DMS153 (cell line): Measurements from ENCODE around the gene CTDP1.

Experiments
- DNase-seq: peaks from one replicate; lab custom pipeline; 2025; lab: John Stamatoyannopoulos, UW

Gene CTDP1

DNA sequence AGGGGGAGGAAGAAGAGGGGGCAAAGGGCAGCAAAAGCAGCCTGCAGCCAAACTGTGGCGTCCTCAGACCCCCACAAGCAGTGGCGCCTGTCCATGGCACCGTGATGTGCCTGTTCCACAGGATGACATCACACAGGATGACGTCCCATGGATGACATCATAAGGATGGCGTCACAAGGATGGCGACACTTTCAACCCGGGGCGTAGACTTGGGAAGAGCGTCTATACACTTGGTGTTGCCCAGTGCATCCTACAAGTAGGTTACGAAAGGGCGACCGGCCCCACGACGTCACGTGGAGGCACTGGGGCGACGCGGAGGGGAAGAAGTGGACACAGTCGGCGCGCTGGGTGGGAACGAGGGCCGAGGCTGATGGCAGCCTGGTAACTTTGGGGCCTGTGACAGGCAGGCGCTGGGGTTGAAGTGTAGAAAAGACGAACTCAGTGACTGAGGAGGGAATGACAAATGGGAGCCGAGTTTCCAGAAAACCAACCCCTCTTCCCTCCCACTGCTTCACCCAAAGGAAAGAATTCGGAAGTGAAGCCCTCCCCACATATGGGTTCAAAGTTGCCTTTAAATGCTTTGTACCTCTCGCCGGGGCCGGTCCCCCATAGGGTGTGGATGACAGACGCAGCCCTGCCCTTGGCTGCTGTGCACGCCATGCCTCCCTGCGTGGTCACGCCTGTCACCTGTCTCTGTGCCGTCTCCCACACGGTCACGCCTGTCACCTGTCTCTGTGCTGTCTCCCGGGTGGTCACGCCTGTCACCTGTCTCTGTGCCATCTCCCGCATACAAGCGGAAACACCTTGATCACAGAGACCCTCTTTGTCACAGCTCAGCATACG, 104.7 kb downstream of the CTDP1 start:
- DNase-seq: no peak

DNA sequence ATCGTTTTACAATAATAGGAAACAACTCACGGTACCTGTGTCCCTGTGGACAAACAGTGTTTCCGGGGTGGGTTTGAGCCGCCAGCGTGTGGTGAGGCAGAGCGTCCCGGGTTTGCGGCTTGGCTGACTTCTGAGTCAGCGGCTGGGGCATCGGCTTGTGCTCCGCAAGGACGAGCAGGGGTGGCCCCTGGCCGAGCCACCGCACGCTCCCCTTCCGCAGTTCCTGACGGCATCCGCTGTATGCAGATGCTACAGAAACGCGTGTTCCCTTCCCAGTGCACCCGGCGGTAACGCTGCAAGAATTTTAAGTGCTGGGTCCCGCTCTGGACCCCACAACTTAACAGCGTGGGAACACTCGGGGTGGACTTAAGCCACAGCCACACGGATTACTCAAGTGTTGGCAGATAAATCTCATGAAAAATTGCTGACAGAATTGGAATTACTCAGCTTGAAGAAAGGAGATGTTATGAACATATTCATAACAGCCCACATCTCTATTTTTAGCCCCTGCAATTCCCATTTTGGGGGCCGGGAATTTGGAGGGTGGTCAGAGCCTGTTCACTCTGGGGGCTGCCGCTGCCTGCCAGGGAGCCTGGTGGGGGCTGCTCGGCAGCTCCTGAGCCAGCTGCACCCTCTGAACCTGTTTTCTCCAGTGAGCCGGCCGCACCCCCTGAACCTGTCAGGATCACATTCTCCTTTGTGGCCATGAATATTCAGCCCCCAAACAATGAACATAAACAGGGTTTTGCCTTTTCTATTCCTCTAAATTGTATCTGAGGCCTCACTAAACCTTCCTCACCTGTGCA, 105.6 kb downstream of the CTDP1 start:
- no peak for DNase-seq

- no peak for DNase-seq
Observed at GRCh38 chr18:79785831-79786230, 106.2 kb downstream of the CTDP1 start.

DNA sequence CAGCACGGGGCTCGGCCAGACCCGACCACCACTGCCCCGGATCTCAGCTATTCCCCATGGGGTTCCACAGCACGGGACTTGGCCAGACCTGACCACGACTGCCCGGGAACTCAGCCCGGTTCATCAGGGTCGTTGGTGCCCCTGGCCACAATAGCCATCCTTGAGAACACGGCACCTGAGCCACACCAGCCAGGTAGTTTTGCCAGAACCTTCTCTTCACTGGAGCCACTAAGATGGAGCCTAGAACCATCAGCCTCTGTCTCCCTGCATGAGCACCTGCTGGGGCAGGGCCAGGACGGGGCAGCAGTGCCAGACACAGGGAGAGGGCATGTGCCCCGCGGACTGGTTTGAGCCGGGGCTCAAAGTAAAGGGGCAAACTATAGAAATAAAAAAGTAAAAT, 106.7 kb downstream of the CTDP1 start:
- no peak for DNase-seq

- DNase-seq: no peak
Observed at GRCh38 chr18:79786786-79787526, 107.4 kb downstream of the CTDP1 start.

DNA sequence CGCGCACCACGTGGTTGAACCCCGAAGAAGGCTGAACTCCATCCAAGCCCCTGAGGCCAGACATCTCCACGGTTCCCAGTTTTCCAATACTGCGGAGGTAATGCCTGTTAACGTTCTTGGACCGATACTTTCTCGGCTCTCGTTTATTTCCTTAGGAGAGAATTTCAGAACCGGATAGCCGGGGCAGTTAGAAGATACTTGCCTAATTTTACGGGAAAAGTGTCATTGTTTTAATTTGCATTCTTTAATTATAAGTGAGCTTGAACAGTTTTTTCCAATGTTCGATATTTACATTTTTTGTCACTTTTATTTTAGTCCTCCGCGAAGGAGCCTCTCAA, 107.9 kb downstream of the CTDP1 start:
- DNase-seq: no peak

- no peak for DNase-seq
Observed at GRCh38 chr18:79787865-79788733, 108.5 kb downstream of the CTDP1 start.

- no peak for DNase-seq
Observed at GRCh38 chr18:79788734-79789085, 109.1 kb downstream of the CTDP1 start.

- DNase-seq: no peak
Observed at GRCh38 chr18:79789091-79789891, 109.7 kb downstream of the CTDP1 start.

DNA sequence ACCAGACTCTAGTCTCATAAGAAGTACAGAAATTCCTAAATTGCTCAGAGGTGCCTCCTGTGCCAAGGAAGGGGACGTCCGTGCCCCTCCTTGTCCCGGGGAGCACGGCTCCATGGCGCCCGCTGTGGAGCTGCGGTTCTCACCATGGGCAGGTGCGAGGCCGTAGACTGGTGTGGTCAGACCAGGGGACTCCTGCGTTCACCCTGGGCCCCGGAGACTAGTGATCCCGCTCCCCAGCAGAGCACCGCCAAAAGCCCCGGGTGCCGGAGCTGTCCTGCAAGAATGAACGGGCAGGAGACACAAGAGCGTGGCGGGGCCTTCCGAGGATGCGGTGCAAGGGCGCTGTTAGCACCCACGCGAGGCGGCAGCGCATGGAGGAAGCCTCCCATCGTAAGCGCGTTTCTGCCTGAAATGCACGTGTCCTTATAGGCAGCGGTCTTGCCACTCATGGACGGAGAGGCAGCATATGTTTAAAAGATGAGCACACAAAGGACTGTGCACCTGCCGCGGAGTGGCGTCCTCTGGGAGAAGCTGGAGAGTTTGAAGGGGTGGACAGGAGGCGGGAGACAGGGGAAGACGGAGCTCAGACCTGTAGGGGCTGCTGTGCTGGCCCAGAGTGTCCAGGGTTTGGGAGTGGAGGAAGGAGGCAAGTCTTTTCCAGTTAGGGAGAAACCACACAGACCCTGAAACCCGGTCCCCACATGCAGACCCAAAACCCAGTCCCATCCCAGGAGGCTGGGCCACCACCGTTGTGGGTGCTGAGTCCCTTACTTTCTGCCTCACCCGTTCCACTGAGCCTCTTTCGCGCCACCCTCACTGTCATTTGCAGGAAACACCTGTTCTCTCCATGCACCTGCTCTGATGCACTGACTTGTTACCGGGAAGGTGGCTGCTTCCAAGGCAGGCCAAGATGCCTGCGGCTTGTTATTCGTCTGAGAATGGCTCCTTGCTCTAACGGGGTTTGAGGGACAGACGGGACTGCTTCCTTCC, 110.6 kb downstream of the CTDP1 start:
- peak; percentile 36 for DNase-seq

DNA sequence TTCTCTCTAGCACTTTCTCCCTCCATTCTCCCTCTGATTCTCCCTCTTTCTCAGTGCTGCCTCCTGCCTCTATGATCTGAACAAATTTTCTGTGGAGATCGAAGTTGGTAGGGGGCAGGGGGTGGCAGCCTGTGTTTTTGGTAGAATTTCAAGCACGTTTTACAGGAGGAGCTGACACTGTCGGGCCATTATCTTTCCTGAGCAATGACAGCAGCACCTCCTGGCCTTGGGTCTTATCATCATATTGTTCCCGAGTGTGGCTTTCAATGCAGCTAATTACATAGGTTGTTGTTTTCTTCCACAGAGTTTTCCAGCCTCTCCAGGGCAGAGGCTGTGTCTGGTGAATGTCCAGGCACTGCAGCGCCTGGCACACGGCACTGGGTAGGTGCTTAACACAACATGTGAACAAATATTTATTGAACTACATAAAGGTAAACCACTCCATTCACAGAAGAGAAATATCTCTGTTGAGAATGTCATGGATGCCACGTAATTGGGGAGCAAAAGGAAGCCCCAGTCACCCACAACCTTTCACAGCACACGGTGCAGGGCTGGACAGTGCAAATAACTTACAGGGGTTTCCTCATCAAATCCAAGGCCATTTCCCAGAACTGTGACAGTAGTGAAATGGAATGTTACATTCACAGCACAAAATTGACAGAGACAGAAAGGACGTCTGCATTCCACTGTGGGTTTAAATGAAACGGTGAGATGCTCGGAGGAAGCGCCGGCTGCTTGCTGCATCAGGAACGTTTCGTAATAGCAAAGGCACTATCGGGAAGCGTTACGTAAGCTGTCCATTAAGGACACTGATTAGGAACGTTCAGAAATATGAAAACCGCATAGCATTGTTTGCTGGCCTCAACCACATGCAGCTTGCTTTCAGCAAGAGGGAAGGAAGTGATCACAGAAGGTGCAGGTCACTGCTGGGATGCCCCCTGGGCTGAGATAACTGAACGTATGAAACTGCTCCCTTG, 111.7 kb downstream of the CTDP1 start:
- DNase-seq: peak; percentile 61

- DNase-seq: no peak
Observed at GRCh38 chr18:79792096-79792987, 112.7 kb downstream of the CTDP1 start.

GRCh38 chr18:79792988-79793355, 113.4 kb downstream of the CTDP1 start:
- DNase-seq: no peak

DNA sequence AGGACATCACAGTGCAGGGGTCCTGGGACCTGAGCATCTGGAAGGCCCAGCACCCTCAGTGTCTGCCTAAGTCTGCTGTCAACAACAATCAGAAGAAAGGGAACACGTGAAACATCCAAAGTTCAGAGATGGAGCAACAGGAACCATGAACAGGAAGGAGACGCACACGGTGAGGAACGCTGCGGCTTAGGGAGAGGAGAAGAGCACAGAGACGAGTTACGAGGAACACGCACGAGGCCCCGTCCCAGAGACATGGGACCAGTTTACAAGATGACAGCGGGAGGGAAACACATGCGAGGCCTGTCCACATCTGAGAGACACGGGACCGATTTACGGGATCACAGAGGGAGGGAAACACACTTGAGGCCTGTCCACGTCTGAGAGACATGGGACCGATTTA, 115.2 kb downstream of the CTDP1 start:
- DNase-seq: no peak

- no peak for DNase-seq
Observed at GRCh38 chr18:79795446-79795845, 115.8 kb downstream of the CTDP1 start.

- DNase-seq: no peak
Observed at GRCh38 chr18:79796016-79796415, 116.4 kb downstream of the CTDP1 start.
